MCF 10A (cell line): ENCODE data around the gene NEIL3. TPM values are rescaled to one million over a fixed set of nuclear protein-coding genes. Genes with fewer than 3 reads are reported as not detected.

Source experiments
- BruUV-seq: library from RNA; stranded (reverse); fragments of 400-500 nt; replicated peaks from 2 replicates; lab custom pipeline; 2021; lab: Mats Ljungman, UMichigan
- CTCF ChIA-PET: fragments of 300-600 bp; sonication (Branson Sonifier 250); formaldehyde crosslinking; extraction: SDS; loops from one replicate; lab custom pipeline; 2021; ENCODE audit warnings: antibody characterized with exemption, inconsistent platforms; lab: Yijun Ruan, JAX
- POLR2A ChIA-PET: fragments of 300-600, 350-650 bp; sonication (Branson Sonifier 250); formaldehyde crosslinking; extraction: SDS; loops from one replicate; lab custom pipeline; 2020; ENCODE audit warnings: antibody characterized with exemption, inconsistent platforms; lab: Yijun Ruan, JAX
- DNase-seq: peaks from one replicate; pipeline ENCODE4 v3.0.0-alpha.2; 2018; ENCODE audit not compliant: unreplicated experiment
- H3K27ac Mint-ChIP-seq: one replicate; pipeline ENCODE4 v1.8.0; 2022; ENCODE audit warnings: mild to moderate bottlenecking, low read depth, mixed read lengths; ENCODE audit not compliant: unreplicated experiment
- H3K27me3 Mint-ChIP-seq: one replicate; pipeline ENCODE4 v1.8.0; 2022; ENCODE audit warnings: mixed read lengths; ENCODE audit not compliant: insufficient read depth, unreplicated experiment
- H3K36me3 Mint-ChIP-seq: one replicate; pipeline ENCODE4 v1.8.0; 2022; ENCODE audit warnings: mild to moderate bottlenecking, moderate library complexity, mixed read lengths; ENCODE audit not compliant: insufficient read depth, unreplicated experiment
- H3K4me1 Mint-ChIP-seq: one replicate; pipeline ENCODE4 v1.8.0; 2022; ENCODE audit warnings: mixed read lengths; ENCODE audit not compliant: insufficient read depth, unreplicated experiment
- H3K4me3 Mint-ChIP-seq: one replicate; pipeline ENCODE4 v1.8.0; 2022; ENCODE audit warnings: mild to moderate bottlenecking, moderate library complexity, mixed read lengths; ENCODE audit not compliant: unreplicated experiment
- H3K9me3 Mint-ChIP-seq: one replicate; pipeline ENCODE4 v1.8.0; 2022; ENCODE audit warnings: mixed read lengths; ENCODE audit not compliant: unreplicated experiment
- CTCF ChIP-seq: fragments of 200-600 bp; IDR thresholded peaks from one replicate; pipeline ENCODE4 v1.8.0; 2022; ENCODE audit warnings: antibody characterized with exemption, mild to moderate bottlenecking; ENCODE audit not compliant: unreplicated experiment
- intact Hi-C: fragments of 100-400 bp; cut with micrococcal nuclease; formaldehyde crosslinking; loops from 2 replicates; pipeline ENCODE4 v1.14.1; 2022
- total RNA-seq: library from RNA; stranded (reverse); gene quantifications from 2 replicates; pipeline ENCODE4 v1.2.3, GENCODE V29; 2022

NEIL3 gene
- total RNA-seq, 1 experiment from 2014 or later, result 5.8 TPM

GRCh38 chr4:177265729-177266128 lies 43.9 kb upstream of the NEIL3 start:
- no peak overlapping the region for H3K27ac Mint-ChIP-seq
- no peaks in the 10 kb centered on the region for H3K27me3 Mint-ChIP-seq
- ChIA-PET POLR2A (no interaction called here), CTCF (interaction anchor here (0.5 to 1.0 kb wide), 5 partner anchors 17 to 1331 kb away, joined by 3 to 5 read pairs (median 3); no protein-coding TSS in a partner anchor)
- H3K36me3 Mint-ChIP-seq, result no peaks in the 10 kb centered on the region
- no peaks in the 10 kb centered on the region for H3K4me1 Mint-ChIP-seq
- H3K4me3 Mint-ChIP-seq, result no peak overlapping the region
- no peak for TF ChIP-seq CTCF
- H3K9me3 Mint-ChIP-seq, result no peaks in the 10 kb centered on the region
- no TSS peak for BruUV-seq
- intact Hi-C loops, result no loop called here
- no peak for DNase-seq

DNA sequence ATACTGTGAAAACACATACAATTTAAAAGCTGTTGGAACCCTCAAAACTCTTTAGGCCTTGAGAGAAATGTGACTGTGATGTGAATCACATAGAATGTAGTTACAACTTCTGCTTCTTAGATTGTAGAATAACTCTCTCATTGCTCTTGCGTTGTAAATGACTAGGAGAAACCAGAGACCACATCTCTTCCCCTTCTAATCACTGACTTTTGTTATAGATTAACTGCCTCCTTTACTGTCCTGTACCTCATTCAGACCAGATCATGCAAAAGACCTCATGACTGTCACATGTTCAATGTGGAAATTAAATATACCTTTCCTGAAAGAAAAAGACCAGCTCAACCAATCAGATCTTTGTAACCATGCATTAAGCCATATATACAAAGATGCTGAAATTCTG lies 43.2 kb upstream of the NEIL3 start:
- no peak for DNase-seq
- ChIA-PET POLR2A (no interaction called here), CTCF (interaction anchor here (0.5 to 2.1 kb wide), 3 partner anchors 16 to 827 kb away, joined by 3 to 11 read pairs (median 4); no protein-coding TSS in a partner anchor)
- Mint-ChIP-seq H3K9me3 (no peaks in the 10 kb centered on the region), H3K4me1 (no peaks in the 10 kb centered on the region), H3K27ac (no peak overlapping the region), H3K27me3 (no peaks in the 10 kb centered on the region), H3K36me3 (no peaks in the 10 kb centered on the region), H3K4me3 (no peak overlapping the region)
- TF ChIP-seq CTCF, result no peak
- intact Hi-C loops, result no loop called here
- no TSS peak for BruUV-seq

DNA sequence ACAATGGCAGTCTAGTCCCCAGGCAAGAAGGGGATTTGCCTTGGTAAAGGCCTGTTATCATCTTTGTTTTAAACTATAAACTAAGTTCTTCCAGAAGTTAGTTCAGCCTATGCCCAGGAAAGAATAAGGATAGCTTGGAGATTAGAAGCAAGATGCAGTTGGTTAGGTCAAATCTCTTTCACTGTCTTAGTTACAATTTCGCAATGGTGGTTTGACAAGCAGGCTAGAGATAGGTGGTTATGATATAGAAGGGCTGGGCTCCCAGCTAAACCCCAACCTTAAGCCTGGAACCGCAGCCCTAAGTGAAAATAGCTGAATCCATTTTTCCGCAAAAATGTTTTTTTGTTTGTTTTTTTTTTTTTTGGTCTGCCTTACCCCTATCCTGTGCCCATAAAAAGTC lies 41.8 kb upstream of the NEIL3 start:
- Mint-ChIP-seq H3K27me3 (no peaks in the 10 kb centered on the region), H3K4me1 (no peaks in the 10 kb centered on the region), H3K9me3 (no peaks in the 10 kb centered on the region), H3K4me3 (no peak overlapping the region), H3K36me3 (no peaks in the 10 kb centered on the region), H3K27ac (no peak overlapping the region)
- TF ChIP-seq CTCF, result no peak
- CTCF ChIA-PET, result interaction anchor here (0.6 to 2.1 kb wide), 3 partner anchors 17 to 70 kb away, joined by 3 to 11 read pairs (median 3); no protein-coding TSS in a partner anchor
- intact Hi-C loops, result no loop called here
- BruUV-seq, result no TSS peak
- no peak for DNase-seq
- POLR2A ChIA-PET, result no interaction called here

GRCh38 chr4:177271091-177271490 lies 38.6 kb upstream of the NEIL3 start:
- no TSS peak for BruUV-seq
- CTCF ChIA-PET, result no interaction called here

More at GRCh38 chr4:177271091-177271490, 38.6 kb upstream of the NEIL3 start:
- H3K4me3 Mint-ChIP-seq, result no peak overlapping the region
- DNase-seq, result no peak
- no peak for TF ChIP-seq CTCF
- no peaks in the 10 kb centered on the region for H3K9me3 Mint-ChIP-seq
- H3K27me3 Mint-ChIP-seq, result no peaks in the 10 kb centered on the region
- no peaks in the 10 kb centered on the region for H3K36me3 Mint-ChIP-seq
- no peaks in the 10 kb centered on the region for H3K4me1 Mint-ChIP-seq
- POLR2A ChIA-PET, result interaction anchor here (0.7 kb wide), 1 partner anchor 274 kb away, joined by 3 read pairs; no protein-coding TSS in a partner anchor
- intact Hi-C loops, result no loop called here
- no peak overlapping the region for H3K27ac Mint-ChIP-seq
